Stomach (tissue), 4 donors: ENCODE measurements around the gene COX7B.
"Not testable (repeated sequence)": the region's sequence is repeated elsewhere in the genome, so short reads cannot be mapped to it uniquely, and the experiment has no call there.

Source experiments
- CTCF ChIP-seq, 7 experiments: fragments of 450-650 bp in 4 of 7; fragments of 200-600 bp in 3 of 7; sonication (generic) in 3 of 7; IDR thresholded peaks; one replicate each; pipeline ENCODE4 v1.5.1; 2016 to 2019; ENCODE audit warnings: antibody characterized with exemption in 7 of 7, control low read depth in 2 of 7, mild to moderate bottlenecking in 1 of 7
- EP300 ChIP-seq: sonication (generic); formaldehyde crosslinking; IDR thresholded peaks from one replicate; pipeline ENCODE4 v1.6.1; 2017; ENCODE audit warnings: antibody characterized with exemption
- POLR2A ChIP-seq, 4 donors: fragments of 450-650 bp; IDR thresholded peaks; one replicate each; pipeline ENCODE4 v1.6.1; 2016; ENCODE audit warnings: antibody characterized with exemption in 4 of 4, control low read depth in 2 of 4, mild to moderate bottlenecking in 1 of 4, moderate library complexity in 1 of 4
- POLR2AphosphoS5 ChIP-seq, 3 donors: sonication (generic); formaldehyde crosslinking; IDR thresholded peaks; one replicate each; pipeline ENCODE4 v1.6.1; 2016; ENCODE audit warnings: antibody characterized with exemption in 3 of 3

GRCh38 chrX:77881418-77881817 is 17.9 kb upstream of the COX7B start:
- TF ChIP-seq EP300; CTCF (IDR thresholded peaks at IDR 0.05); POLR2A (IDR thresholded peaks at IDR 0.05); POLR2AphosphoS5 (IDR thresholded peaks at IDR 0.05): not testable (repeated sequence)
